NCI-H1694 (cell line): ENCODE data around the gene CFAP99.

Experiments used
- DNase-seq: peaks from one replicate; lab custom pipeline; 2025; lab: John Stamatoyannopoulos, UW

CFAP99 gene

DNA sequence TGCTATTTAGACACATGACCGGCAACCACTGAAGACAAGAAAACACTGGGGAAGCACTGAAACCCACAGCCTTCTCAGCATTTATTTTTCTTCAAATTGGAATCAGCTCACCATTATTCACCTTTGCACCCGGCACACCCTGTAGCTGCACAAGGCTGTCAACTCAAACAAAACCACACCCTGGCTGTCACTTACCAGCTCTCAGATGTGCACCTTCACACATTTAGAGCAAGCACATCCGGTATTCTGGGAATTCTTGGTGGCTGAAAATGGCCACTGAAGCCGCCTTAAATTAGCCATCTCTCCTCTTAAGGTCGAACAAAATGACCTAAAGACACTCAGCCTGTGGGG, 6.2 kb upstream of the CFAP99 start:
- DNase-seq = no peak

DNA sequence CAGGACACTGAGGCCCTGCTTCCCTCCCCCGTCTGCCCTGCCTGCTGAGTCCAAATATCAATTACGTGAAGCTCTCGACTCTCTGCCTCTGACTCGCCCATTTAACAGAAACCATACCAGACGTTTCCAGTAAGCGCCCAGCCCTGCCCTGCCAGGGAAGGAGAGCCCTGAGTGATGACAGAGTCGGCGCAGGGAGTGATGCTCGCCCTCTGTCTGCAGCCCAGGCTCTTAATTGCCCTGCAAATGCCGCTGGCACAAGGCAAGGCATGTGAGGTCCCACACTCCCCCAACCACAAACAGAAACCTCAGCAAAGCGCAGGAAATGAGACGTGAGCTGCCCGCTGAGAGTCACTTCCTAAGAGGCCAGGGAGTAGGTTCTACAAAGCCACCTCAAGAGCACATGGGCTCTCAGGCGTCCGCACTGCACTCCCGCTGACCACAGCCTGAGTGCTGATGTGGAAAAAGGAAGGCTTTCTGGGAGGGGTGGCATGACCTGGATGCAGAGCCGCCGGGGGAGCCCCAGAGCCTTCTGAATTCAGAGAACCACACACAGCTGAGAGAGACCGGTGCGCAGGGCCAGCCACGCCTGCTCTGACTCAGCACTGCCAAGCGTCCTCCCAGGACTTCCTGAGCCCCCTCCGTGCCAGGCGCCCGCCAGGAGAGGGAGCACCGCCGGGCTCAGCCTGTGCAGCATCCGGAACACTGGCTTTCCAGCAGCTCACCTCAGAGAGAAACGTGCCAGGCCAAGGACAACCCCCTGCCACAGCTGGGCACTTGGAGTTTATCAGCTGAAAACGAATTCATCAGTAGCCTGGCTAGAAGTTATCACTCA, 5.7 kb upstream of the CFAP99 start:
- DNase-seq = peak; percentile 40

DNA sequence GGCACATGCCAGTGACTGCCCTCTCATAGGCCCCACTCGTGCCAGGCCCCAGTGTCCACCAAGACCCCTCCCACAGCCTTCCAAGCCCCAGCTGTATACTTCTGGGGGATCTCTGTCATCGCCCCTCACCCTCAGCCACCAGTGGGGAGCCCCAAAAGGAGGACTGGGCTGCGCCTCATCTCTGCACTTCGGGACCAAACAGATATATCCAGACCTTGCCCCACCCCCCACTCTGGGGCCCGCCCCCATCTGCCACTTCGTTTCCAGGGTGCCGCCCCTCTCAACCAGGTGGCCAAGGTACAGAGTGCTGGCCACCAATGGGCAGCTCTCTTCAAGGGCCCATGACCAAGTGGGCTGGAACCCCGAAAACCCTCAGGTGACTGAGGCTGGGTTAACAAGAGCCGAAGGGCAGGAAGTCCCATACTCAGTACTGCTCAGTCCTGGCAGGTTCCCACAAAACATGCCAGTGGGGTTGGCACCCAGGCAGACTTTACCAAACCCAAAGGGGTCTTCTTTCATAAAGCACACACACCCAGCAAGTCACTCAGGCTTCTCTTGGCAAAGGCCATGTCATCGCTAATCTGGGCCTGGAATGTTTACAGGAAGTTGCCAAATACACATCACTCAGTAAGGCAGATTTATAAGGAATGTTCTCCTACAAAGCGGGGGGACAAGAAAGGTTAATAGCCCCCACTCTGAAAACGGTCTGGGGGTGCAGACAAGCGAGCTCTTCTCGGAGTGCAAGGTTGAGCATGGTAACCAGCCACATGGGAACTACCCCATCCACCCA, 4.7 kb upstream of the CFAP99 start:
- no peak for DNase-seq

DNA sequence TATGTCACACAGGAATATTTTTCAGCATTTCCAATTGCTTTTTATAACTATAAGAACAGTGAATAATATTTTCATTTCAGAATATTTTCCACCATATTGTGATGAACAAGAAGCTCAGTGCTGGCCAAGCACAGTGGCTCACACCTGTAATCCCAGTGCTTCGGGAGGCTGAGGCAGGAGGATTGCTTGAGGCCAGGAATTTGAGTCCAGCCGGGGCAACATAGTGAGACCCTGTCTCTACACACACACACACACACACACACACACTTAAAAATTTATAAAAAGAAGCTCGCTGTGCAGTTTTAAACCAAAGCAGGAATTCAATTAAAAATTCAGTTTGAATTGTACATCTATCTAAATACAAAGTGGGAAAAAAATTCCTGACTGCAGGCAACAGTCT, 3.5 kb upstream of the CFAP99 start:
- no peak for DNase-seq

DNA sequence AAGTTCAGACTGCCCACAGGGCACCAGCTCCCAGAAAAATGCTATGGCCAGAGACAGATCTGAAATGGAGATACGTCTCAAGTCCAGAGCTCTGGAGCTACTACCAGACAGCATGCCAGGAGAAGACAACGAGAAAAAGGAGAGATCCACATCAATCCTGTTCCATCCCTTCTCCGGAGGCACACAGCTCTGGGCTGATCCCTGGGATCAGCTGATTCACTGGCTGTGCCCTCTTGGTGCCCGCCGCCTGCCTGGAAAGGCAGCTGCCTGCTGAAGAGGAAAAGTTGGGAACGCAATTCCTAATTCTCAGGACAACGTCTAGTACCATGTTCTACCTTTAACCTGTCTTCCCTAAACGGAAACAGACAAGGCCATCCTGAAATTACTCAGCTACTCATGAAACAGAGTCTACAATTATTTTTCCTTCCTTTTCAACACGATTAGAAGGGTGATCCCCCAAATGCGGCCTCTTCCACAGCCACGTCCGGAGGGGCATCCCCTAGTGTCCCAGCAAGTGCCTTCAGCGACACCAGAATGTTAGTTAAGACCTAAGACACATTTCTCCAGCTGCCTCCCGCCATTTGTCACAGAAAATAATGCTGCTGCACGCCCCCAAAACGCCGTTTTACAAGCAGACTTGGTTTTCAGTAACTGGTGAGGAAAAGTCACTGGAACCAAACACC, 2.7 kb upstream of the CFAP99 start:
- DNase-seq = no peak

DNA sequence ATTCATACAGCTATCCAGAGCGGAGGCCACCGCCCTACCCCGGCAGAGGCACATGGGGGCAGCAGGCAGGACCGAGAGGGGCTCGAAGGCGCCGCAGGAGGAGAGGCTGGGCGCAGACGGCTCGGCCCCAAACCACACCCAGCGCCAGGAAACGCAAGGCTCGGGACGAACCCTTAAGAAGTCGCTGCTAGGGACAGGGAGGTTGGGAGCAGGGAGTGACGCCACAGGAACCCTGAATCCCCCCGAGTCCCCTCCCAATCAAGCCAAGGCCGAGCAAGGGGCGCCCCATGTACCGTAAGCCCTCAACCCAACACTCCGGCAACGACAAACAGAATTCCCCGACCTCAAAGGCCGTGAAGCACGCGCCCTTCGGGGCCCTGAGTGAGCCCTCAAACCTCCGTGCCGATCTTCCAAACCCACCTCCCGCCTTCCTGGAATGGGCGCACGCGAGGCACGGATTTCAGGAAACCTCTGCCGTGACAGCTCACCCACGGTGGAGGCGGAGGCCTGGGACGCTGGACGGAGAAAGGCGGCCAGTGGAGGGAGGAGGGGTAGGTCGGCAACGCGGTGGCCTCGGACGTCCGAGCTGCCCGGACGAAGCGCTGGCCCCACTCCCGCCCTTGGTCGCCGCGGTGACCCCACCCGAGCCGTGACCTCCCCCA, 2.1 kb upstream of the CFAP99 start:
- no peak for DNase-seq

DNA sequence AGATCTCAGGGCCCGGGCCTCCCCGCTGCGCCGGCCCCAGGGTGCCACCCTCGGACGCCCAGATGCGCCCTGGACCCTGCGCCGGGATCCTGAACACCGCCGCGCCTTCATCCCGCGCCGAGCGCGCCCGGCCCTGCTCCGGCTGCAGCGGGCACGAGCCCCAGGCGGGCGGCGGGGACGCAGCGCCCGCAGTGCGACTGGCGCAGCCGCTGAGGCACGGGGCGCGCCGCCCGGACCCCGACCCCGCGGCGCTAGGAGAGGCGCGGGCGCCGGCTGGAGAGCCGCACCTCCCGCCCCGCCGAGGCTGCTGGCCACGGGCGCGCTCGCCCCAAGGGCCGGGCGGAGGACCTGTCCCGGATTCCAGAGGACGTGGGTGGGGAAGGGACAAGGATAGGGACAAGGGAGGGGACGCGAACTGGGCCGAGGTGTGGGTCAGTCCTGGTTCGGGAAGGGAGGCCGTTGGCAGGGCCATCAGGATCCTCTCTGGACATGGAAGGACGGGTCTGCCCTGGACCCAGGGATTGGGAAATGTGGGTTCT, 1.5 kb upstream of the CFAP99 start:
- no peak for DNase-seq

DNA sequence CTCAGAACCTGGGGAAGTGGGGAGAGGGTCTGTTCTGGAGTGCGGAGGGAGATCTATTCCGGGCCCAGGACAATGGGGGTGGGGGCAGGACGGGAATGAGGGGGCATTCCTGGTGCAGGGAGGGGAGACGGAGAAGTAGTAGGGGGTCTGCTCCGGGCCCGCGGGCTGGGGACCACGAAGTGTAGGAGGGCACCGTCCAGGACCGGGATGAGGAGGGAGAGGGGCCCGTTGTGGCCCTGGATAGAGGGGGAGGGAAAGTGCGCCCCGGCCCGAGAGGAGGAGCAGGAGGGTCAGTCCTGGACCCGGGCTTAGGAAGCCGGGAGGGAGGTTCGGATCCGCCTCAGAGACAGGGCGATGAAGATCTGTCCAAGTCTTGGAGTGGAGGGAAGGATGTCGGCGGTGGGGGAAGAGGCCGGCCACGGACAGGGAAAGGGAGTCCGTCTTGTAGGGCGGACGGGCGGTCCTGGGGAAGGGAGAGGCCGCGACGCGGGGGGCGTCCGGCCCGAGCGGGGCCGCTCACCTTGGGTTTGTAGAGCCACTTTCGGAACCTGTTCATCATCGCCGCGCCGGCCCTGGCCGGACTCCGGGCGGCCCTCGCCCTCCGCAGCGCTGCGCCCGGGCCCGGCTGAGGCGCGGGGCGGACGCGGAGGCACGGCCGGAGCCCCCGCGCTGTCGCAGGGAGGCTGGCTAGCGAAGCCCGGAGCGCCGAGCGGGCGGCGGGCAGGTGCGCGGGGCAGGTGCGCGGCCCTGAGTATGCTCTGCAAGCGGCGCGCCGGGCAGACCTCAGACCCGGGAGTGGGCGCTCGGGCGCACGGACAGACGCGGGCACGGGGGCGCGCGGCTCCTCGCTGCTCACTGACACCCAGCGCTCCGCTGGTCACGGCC, 748 bp upstream of the CFAP99 start, which contains the start of gene ZFYVE28:
ZFYVE28 (minus strand) TSS at position 881 of the 885 bp plus-strand sequence; CDS start at position 559, 322 bp downstream.
- no peak for DNase-seq

DNA sequence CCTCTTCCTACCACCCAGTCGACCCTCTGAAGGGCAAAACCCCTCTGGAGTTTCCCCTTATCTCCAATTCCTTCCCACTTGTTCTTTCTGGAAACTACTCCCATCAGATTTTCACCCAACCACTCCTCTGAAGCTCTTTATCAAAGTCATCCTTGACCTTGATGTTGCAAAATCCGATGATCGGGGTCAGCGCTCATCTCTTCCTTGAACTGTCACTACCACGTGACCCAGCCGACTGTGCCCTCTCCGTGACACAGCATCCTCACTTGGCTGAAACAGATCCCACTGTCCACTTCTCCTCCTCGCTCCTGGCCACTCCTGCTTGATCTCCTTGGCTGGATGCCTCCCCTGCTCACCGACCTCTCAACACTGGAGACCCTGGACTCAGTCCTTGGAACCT, 1.1 kb downstream of the CFAP99 start:
- no peak for DNase-seq

DNA sequence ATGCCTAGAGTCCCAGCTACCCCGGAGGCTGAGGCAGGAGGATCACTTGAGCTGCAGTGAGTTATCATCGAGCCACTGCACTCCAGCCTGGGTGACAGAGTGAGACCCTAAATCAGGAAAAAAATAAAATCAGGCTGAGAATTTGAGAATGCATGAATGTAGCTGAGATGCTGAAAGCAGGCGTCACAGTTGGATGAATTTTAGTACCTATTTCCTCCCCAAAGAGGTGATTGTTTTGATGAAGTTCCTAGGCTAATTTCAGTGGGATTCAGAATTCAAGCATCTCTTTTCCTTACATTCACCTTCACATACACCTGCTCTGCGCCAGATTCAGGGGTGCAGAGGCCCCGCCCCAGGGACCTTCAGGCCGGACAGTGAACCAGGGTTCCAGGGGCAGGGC, 3.2 kb downstream of the CFAP99 start:
- no peak for DNase-seq

DNA sequence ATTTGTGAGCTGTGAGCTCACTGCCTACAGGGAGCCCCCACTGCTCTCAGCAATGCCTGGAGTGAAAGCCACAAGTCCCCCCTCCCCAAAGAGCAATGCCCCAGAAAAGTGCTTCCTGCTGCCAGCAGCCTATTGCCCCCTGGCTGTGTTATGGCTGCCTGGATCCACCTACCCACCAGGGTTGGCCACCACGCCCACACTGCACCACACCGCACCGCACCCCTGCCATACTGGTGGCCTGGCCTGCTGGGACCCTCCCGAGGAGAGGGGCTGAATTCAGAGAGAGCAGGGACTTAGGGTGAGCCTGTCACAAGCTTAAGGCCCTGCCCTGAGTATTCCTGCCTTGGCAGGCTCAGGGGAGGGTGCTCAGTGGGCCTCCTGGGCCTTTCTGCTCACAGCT, 4.3 kb downstream of the CFAP99 start:
- no peak for DNase-seq

DNA sequence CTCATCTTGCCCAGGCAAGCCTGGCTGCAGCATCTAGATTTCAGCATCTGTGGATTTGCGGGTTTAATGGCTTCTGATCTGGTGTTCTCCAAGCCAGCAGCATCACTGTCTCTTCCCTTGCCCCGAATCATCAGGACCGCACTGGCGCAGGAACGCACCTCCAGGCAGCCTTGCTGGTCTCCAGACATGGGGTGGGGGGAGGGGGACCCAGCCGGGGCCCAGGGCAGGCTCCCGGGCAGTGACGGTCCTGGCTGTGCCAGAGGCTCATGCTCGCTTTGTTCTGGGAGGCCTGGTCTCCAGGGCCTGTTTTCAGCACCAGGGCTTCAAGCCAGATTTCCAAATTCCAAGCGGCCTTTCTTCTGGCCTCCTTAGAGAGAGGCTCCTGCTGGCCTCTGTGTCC, 4.9 kb downstream of the CFAP99 start:
- no peak for DNase-seq

DNA sequence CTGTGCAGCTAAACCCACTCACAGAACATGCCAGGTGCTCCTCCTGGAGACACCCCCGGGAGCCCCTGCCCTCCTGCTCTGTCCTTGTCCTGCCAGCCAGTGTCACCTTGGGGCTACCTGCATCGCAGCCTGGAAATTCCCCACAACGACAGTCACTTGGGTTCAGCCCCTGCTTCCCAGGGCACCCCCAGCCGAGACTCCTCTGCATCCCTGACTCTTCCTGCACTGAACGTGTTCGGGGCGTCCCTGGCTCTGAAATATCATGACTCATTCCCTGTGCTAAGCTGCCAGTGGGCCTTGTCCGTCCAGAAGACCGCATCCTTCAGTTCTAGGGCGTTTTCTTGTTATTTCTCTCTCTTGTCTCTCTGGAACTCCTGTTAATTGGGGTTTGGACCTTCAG, 5.8 kb downstream of the CFAP99 start:
- DNase-seq = no peak

DNA sequence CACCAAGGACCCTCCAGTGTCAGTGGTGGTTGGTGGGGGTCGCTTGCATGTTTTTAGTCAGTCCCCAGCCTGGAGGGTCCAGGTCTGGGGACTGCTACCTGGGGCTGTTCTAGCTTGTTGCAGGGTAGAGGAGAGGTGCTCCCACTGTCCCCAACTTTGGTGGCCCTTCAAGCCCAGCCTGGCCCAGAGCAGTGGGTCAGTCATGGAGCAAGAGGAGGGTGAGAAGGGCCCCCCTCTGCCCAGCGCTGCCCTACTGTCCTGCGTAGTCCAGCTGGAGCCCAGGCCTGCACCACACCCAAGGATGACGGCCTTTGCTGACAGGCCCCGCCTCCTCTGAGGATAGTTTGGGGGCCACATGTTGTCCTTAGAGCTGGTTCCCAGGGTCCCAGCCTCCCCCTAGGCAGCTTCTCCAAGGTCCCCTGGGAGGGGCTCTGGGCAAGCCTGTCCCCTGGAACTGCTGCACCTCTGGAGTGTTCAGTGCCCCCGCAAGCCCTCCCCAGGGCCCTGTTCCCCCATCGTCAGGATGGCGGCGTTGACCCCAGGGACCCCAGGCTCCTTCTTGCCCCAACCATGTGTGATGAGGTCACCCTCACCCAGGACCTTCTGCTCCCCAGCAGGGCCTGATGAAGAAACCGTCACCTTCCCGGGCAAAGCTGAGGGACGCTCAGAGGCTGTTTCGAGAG, 6.8 kb downstream of the CFAP99 start:
- DNase-seq = no peak

DNA sequence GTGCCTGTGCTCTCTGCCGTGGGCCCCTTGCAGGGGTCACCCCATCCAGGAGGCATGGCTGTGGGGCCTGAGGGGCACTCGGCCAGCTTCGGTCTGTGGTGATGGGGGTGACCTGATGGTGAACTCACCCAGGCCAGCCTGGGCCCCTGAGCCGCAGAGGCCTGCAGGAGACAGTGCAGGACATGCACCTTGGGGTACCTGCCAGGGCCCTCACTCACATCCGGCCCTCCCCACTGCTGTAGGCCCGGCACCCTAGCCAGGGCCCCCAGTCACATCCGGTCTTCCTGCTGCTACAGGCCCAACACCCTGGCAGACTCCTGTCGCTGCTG, 7.3 kb downstream of the CFAP99 start:
- DNase-seq = no peak

DNA sequence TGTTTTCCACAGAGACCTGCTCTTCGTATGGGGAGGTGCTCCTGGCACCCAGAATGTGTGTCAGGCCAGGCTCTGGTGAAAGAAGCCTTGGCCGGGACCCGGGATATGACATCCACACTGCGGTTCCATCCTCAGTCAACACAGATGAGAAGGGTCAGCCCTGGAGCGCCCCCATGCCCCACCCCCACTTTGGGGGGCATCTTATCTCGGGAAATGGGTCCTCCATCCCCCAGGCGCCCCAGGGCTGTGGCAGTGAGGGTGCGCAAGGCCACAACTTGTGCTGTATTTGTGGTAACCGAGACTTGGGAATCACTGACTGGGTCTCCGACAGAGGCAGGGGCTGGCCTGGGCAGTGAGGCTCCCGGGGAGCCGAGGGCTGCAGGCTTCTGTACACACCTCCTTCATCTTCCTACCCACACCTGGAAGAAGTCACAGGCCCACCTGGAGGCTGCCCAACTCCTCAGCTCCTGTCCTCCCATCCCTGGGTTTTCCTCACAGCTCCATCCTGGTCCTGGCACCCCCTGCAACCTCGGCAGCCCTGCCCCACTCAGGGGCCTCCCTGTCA, 8.0 kb downstream of the CFAP99 start:
- DNase-seq = no peak

DNA sequence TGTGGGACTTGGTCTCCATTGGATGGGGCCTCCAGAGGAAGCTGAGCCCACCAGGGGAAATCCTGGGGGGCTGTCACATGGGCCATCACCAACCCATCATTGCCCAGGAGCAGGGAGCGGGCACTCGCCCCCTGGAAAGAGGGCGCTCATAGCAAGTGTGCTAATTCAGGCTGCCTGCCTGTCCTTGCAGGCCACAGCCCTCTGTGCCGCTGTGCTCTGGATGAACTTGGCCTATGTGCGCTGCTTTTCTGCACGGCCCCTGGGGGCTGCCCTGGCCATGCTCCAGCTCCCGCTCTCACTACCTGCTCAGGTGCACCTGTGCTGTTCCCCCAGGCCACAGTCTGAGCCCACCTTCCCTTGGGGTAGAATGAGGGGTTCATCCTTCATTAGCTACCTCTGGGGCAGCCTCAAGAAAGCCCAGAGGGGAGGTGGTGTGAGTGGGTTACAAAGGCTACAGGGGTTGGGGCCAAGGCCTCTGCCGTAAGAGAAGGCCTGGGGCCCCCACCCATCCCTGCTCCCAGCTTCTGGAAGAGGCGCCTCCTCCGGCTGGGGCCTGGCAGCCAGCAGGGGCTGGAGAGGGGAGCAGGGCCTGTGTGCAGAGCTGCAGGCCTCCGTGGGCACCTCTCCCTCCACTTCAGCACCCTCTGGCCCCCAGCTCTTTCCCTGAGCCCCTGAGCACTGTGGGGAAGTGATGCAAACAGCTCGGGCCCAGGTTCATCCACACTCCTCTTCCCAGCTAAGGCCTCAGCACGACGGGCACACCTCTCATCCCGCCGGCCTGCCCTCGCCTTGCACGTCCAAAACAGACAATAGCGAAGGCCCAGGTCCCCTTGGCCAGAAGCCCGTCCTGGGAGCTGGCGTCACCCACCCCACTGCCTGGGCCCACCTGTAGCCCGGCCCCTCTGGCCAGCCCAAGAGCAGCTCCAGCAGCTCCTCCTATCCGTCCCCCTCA, 8.9 kb downstream of the CFAP99 start:
- DNase-seq = no peak

DNA sequence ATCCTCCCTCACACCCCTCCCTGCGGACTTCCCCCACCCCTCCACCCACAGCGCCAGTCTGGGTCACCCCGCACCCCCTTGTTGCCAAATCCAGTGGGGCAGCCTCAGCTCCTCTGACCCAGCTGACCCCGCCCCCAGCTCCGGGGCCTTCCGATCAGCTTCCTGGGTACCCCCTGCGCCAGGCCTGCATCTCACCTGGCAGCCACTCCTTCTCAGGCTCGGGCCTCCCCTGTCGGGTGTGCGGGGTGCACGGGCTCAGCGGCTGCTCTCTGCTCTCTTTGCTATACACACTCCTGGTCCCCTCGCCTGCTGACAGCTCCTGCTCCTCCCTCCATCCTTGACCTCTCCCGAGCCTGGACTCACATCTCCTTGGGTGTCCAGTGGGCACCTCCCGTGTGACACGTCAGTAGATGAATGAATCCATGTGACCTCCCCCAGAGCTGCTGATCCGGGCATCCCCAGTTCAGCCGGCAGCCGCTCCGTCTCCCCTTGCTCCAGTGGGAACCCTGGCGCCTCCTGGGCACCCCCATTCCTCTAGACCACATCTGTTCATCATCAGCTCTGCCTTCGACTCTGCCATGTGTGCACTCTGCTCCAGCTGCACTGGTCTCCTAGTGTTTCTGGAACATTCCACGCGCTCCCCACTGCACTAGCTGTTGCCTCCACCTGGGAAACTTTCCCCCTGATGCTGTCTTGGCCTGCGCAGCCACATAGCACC, 9.9 kb downstream of the CFAP99 start:
- DNase-seq = no peak
